ENCODE results near the gene ARF1.

Gene ARF1

GRCh38 chr1:228087771-228088251 lies 5.3 kb downstream of the ARF1 start:
- no peak for TF ChIP-seq CTCF (IDR thresholded peaks at IDR 0.05; ENCODE audit: insufficient read depth, low read length, missing control alignments)
- H3K4me3 ChIP-seq (ENCODE audit: low read depth, low read length): peak overlapping the region; percentile 29
- DNase-seq (ENCODE audit: low read depth, low spot score): no peak
- CTCF ChIA-PET: interaction anchor here (0.6 to 3.1 kb wide), 3 partner anchors 14 to 327 kb away, joined by 3 to 8 read pairs (median 4); no protein-coding TSS in a partner anchor
- POLR2A ChIA-PET: interaction anchor here (1.8 kb wide), 1 partner anchor 14 kb away, joined by 4 read pairs; no protein-coding TSS in a partner anchor

- no peak overlapping the region; the same call in 1 of the 2 replicates for H3K4me3 ChIP-seq (ENCODE audit: low read depth, low read length)
- no peak for TF ChIP-seq CTCF (IDR thresholded peaks at IDR 0.05; ENCODE audit: insufficient read depth, low read length, missing control alignments)
- POLR2A ChIA-PET: interaction anchor here (1.8 kb wide), 1 partner anchor 13 kb away, joined by 4 read pairs; no protein-coding TSS in a partner anchor
- CTCF ChIA-PET: interaction anchor here (0.6 to 3.1 kb wide), 3 partner anchors 29 to 326 kb away, joined by 3 to 8 read pairs (median 4); no protein-coding TSS in a partner anchor
- DNase-seq (ENCODE audit: low read depth, low spot score): no peak
Measured at GRCh38 chr1:228088586-228089498, 6.3 kb downstream of the ARF1 start.

GRCh38 chr1:228089519-228090380 lies 7.2 kb downstream of the ARF1 start:
- ChIA-PET CTCF (interaction anchor here (0.6 to 1.7 kb wide), 3 partner anchors 29 to 1875 kb away, joined by 3 to 4 read pairs (median 3); no protein-coding TSS in a partner anchor), POLR2A (interaction anchor here (1.3 kb wide), 1 partner anchor 7 kb away, joined by 4 read pairs; the partner anchor contains the start of gene ARF1)
- DNase-seq (ENCODE audit: low read depth, low spot score): no peak
- TF ChIP-seq CTCF (IDR thresholded peaks at IDR 0.05; ENCODE audit: insufficient read depth, low read length, missing control alignments): no peak
- no peak overlapping the region for H3K4me3 ChIP-seq (ENCODE audit: low read depth, low read length)

- ChIA-PET CTCF (no interaction called here), POLR2A (interaction anchor here (0.9 to 1.3 kb wide), 3 partner anchors 8 to 91 kb away, joined by 3 to 4 read pairs (median 3); partner anchors contain the start of gene ARF1)
- DNase-seq (ENCODE audit: low read depth, low spot score): no peak
- TF ChIP-seq CTCF (IDR thresholded peaks at IDR 0.05; ENCODE audit: insufficient read depth, low read length, missing control alignments): no peak
- no peak overlapping the region for H3K4me3 ChIP-seq (ENCODE audit: low read depth, low read length)
Measured at GRCh38 chr1:228090613-228091081, 8.1 kb downstream of the ARF1 start.

GRCh38 chr1:228091084-228091483 lies 8.6 kb downstream of the ARF1 start:
- TF ChIP-seq CTCF (IDR thresholded peaks at IDR 0.05; ENCODE audit: insufficient read depth, low read length, missing control alignments): no peak
- ChIA-PET POLR2A (interaction anchor here (0.9 to 1.3 kb wide), 3 partner anchors 8 to 92 kb away, joined by 3 to 4 read pairs (median 3); partner anchors contain the start of gene ARF1), CTCF (interaction anchor here (1.1 to 1.6 kb wide), 2 partner anchors 11 to 127 kb away, joined by 3 to 6 read pairs; no protein-coding TSS in a partner anchor)
- no peak overlapping the region for H3K4me3 ChIP-seq (ENCODE audit: low read depth, low read length)
- DNase-seq (ENCODE audit: low read depth, low spot score): no peak
